NOMO-1 (cell line): ENCODE data around the gene ENGASE.
"Not testable (repeated sequence)": the region's sequence is repeated elsewhere in the genome, so short reads cannot be mapped to it uniquely, and the experiment has no call there.

Experiments
- DNase-seq, 2 experiments: peaks; one replicate each; lab custom pipeline; 2025; ENCODE audit not compliant: unreplicated experiment in 2 of 2; lab: John Stamatoyannopoulos, UW

Gene ENGASE, protein sequence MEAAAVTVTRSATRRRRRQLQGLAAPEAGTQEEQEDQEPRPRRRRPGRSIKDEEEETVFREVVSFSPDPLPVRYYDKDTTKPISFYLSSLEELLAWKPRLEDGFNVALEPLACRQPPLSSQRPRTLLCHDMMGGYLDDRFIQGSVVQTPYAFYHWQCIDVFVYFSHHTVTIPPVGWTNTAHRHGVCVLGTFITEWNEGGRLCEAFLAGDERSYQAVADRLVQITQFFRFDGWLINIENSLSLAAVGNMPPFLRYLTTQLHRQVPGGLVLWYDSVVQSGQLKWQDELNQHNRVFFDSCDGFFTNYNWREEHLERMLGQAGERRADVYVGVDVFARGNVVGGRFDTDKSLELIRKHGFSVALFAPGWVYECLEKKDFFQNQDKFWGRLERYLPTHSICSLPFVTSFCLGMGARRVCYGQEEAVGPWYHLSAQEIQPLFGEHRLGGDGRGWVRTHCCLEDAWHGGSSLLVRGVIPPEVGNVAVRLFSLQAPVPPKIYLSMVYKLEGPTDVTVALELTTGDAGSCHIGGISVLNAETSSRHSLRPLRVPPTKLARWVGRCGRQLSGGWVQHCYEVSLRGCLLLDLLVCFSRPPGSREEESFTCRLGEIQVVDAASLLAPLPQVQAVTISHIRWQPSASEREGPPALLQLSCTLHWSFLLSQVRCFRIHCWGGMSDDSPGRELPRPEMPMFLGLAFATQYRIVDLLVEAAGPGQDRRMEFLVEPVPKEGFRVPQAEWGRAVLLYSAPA

DNA sequence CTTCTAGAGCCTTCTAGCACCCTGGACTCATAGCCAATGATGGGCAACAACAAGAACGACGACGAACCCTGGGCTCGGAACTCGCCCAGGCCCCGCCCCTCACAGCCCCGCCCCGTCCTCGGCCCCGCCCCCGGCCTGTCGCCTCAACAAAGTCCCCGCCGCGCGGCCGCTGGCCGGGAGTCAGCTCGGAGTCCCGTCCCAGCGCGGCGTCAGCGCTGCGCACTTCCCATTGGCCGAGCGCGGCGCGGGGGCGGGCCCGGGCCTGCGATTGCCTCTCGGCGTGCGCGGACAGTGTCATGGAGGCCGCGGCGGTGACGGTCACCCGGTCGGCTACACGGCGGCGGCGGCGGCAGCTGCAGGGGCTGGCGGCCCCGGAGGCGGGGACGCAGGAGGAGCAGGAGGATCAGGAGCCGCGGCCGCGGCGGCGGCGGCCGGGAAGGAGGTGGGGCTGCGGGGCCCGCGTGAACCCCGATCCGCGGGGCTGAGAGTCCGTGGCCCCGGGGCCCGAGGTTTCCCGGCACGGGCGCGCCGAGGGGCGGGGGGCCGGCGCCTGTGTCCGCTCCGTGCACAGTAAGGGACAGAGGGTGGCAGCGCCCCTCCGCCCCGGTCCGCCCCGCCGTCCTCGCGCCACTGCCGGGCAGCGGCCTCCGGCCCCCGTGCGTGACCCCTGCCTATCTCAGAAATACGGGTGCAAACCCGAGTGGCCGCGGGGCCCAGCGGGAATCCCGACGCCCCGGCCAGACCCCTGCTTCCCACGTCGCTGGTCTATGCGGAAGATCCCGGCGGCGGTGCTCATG is at the start of gene ENGASE:
Gene ENGASE (plus strand): TSS at position 176 of the 797 bp plus-strand sequence. CDS start 121 bp downstream, at position 297.
- peak; percentile 95 to 97 for DNase-seq

DNA sequence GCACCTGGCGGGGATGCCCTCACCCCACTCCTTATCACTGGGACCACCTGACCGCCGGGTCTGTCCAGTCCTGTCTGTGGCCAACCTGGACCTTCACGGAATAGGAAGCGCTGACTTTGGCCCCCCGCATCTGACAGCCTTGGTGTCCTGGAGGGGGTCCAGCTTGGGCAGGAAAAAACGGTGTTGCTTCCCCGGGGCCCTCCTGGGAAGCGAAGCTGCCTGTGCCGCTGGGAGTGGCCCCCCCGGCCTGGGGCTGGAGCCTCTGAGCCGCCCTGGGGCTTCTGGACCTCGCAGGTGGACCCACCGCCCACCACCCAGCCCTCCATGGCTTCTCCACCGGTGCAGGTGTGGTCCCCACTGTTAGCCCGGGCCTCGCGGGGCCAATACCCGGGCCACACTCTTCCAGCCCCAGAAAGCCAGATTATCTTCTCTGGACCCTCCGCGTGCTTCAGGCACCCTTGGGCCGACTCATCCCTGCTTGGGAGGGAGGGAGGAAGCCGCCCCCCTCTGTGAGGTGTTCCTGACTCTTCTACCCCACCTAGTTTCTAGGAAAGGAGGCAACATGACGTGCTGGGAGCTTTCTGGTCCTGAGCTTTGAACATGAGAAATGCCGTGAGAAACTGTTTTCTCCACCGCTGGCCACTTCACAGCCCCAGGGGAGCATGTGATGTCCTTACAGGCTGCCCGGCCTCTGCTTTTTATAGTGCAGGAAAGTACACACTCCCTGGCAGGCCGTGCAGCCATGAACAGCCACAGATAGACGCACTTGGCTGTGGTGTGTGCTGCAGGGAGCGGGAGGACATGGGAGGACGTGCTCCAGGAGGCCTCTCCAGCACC is 49.5 kb upstream of the ENGASE start:
- no peak for DNase-seq

DNA sequence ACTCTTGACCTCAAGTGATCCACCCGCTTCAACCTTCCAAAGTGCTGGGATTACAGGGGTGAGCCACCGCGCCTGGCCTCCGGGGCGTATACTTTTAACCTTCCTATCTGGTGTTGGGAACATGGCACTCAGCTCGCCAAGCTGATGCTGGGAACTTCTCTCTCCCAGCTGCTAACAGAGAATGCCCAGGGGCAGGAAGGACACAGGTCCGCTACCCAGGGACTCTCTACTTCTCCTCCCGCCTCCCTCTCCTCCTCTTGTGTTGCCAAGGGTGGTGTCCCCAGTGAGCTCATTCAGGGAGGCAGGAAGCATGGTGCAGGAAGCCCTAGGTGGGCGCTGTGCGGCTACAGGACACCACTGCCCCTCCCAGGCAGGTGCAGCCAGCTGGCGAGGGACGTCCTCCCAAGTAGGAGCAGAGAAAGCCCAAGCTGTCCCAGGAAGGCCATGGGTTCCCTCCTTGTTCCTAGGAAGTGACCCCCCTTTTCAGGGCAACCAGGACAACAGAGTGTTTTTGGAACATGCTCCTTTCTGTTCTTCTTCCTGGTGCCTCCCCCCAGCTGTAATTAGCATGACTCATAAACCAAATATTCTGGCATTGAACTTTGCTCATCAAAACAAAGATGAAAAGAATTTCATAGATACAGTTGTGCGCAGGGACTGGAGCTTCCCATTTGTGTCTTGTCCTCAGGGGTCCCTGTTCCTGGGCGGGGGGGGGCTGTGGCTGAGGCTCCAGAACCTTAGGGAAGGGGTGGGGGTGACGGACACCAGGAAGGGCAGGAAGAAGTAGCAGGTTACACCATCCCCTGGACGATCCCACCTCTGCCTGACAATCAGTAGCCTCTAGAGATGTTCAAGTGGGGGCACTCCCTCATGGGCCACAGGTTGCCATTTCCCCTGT is 48.0 kb upstream of the ENGASE start:
- peak in 1 of 2 experiments; percentile 32 for DNase-seq

DNA sequence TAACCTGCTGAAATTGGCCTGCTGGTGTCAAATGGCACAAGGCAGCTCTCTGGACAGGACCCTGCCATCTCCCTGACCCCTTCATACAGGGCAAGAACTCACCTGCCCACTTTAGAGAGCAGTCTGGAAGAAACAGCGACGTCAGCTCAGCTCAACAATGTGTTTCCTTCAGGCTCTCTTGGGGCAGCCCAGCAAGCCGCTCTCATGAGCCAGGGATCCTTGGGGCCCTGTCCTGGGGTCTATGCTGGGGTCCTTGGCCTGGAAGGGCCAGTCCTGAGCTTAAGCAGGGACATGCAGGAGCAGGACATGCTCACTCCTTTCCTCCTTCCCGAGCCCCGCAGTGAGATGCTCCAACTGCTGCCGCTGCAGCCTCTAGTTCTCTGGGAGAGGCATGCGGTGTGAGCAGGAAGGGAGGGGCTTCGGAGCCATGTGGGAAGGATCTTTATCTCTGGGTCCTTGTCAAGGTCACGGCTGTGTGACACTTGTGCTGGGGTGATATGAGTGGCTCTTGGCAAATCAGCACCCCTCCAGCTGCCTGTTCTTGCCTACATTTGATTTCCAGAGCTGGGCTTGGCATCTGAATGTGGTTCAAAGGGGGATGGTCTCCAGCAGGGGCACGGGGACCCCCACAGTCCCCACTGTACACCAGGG is 47.2 kb upstream of the ENGASE start:
- DNase-seq, result no peak

DNA sequence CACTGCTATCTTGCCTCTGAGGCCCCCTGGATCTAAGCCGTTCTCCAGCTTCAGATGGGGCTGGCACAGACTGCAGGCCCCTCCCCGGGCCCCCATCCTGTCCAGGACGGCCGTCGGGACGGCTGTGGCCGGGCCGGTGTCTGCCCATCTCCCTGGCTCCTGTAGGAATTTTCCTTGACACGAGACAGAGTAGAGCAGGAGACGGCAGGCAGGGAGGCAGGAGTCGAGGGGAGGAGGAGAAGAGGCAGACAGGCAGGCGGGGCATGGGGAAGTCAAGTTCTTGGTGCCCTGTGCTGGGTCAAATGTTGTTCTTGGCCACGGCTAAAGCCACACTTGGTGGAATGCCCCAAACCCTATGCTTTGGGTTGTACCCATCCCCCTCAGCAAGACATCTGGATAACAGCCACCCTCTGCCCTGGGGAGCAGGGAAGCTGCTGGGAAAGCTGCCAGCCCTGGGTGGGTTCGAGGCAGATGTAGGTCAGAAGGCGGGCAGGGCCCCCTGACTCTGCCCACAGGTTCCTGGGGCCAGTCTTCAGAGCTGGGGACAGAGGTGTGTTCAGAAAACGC is 46.6 kb upstream of the ENGASE start:
- no peak for DNase-seq

DNA sequence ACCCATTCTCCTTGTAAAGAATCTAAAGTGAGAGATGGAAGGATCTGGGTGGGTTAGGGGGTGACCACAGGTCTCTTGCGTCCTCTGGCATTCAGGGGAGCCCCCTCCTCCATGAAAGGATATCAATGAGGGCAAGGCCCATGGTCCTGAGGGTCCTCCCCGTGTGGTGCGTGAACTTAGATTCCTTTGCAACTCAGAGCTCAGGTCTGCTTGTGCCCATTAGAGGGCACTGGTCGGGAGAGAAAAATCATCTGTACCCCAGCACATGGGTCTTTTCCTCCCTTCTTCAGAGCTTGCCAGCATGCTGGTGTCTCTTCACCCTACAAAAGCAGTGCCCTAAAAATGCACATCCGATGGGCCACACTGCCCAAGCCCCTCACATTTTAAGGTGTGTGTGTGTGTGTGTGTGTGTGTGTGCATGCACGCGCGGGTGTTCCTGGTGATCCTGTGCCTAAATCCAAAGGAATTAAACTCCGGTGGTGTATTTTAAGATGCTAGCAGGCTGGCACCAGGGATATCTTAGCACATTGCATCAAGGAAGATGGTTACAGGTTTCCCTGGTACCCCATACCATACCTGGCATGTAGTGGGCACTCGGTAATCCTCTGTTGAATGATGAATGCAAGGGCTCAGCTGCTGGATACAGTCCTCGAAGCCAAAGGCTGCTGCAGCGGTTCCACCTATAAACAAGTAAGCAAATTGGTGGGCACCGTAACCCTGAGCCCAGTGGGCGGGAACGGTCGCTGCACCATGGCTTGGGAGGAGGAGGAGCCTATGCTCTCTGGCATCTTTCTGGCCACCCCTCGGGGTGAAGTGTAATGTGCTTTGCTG is 45.9 kb upstream of the ENGASE start:
- DNase-seq, result no peak

DNA sequence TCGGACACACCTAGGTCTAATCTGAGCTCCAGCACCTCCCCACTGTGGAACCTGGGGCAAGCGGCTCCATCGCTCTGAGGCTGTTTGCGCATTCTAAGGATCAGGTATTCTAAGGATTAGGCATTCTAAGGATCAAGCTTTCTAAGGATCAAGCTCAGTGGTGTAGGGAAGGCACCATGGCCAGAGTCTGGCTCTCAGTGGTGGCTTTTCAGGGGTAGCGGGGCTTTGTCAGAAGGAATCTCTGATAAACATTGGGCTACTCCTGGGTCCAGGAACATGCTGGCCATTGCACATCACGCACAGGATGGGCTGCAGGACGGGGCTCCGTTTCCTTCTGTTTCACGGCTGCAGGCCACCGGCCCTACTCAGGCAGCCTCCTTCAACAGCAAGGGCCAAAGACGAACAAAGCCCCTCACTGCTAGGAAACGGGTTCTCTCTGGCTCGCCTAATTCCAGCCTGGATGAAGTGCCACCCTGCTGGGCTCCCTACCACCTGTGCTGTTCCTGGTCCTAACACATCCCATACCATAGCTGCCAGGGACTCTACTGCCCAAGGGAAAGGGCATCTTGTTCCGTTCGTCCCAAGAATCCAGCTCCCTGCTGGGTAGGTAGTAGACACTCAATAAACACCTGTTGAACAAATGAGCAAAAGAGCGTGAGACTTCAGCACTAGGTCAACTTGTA is 45.2 kb upstream of the ENGASE start:
- DNase-seq, result no peak

DNA sequence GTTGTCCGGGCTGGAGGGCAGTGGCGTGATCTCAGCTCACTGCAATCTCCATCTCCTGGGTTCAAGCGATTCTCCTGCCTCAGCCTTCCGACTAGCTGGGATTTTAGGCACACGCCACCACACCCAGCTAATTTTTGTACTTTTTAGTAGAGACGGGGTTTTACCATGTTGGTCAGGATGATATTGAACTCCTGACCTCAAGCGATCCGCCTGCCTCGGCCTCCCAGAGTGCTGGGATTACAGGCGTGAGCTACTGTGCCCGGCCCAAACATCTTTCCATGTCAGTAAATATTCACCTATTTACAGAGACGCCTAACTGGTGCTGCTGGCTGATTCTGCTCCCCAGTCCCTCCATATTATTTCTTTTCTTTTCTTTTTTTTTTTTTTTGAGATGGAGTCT is 44.0 kb upstream of the ENGASE start:
- DNase-seq, result not testable (repeated sequence)

DNA sequence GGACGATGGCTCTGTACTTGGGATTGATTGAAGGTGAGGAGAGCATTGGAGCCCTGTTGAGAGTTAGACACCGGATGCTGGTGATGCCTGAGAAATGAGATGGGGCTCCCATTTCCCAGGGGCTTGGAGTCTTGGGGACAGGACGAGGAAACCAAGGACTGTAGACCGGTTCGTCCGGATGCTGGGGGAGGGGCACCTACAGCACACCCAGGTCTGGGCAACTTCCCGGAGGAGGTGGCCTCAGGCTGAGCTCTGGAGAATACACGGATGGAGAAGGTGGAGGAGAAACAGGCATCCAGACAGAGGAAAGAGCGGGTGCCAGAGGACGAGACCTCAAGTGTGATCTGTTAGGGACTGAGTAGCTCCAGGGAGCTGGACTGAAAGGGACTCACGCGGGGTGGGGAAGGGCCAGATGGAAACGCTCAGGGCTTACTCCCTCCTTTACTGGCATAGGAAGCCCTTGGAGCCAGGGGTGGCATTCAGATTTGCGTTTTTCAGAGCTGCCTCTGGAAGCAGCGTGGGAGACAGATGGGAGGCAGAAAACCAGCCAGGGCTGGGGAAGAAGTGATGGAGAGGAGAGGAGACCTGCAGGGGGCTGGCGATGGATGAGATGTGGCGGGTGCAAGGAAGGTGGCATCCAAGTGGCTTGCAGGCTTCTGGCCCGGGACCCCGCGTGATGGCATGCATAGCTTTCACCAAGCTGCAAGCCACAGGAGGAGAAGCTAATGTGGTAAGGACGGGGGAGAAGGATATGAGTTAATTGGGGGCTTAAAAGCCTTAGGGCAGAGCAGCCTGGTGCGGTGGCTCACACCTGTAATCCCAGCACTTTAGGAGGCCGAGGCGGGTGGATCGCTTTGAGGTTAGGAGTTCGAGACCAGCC is 42.4 kb upstream of the ENGASE start:
- DNase-seq, result no peak

DNA sequence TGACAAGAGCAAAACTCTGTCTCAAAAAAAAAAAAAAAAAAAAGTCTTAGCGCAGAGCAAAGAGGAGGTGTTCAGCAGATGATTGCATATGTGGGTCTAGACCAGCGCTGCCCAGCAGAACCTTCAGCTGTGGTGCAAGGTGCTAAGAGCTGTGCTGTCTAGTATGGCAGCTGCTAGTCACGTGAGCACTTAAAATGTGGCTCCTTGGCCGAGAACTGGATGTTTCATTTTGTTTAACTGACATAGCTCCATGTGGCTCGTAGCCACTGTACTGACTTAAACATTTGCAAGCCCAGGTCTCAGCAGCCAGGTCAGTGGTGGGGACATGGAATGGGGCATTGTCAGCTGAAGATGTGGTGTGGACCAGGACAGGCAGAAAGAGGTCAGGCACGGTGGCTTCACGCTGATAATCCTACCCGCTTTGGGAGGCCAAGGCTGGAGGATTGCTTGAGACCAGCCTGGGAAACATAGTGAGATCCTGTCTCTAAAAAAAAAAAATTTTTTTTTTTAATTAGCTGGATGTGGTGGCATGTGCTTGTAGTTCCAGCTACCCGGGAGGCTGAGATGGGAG is 41.5 kb upstream of the ENGASE start:
- DNase-seq, result no peak

DNA sequence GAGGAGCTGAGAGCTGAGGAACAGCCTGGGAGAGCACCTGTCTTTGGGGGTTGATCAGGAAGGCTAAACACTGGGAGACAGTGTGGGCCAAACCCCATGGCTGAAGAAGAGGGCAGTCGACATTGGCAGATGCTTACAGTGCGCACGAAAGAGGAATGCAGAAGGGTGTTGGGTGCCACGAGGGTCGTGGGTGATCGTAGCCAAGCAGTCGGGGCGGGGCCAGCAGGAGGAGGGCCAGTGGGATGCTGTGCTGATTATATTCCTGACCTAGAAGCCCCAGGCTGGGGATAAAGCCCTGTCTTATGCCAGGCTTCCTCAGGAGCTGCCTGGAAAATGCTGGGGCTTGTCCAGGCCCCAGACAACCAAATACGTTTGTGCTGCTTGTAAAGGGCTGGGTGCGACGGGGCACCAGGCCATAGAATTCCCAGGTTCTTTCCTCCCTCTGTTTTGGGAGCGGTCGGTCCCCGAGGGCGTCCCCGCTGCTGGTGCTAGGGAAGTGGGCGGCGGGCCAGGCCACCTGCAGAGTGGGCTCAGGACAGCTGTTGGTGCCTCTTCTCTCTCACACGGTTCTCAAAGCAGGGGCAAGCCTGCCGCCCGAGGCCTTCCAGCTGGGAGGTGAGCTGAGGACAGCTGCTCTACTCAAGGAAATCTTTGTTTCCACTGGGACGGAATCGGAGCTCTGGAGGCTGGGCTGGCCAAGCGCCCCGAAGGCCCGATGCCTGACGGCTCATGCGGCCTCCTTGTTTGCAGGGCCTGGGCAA is 40.7 kb upstream of the ENGASE start:
- DNase-seq, result no peak

DNA sequence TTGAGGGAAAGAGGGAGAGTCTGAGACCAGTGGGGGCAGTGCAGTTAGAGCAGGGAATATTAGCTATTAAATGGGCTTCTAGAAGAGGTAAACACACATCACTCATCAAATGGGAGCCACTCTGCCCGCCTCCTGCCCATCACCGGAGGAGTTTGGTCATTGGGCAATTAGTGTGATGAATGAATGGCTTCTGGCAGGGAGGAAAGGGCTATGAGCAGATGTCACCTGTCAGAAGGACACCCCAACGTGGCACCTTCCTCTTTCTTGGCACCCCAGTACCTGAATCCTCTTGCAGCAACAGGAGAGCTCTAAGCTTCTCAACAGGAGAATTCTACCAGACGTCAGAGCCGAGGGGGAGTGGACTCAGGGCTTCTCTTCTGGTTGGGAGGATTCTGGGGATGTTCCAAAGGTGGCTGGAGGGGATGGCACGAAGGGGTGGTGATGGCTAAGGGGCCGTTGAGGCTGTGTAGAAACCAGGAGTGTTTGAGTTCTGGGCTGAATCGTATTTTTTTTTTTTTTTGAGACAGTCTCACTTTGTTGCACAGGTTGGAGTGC is 39.6 kb upstream of the ENGASE start:
- no peak for DNase-seq

DNA sequence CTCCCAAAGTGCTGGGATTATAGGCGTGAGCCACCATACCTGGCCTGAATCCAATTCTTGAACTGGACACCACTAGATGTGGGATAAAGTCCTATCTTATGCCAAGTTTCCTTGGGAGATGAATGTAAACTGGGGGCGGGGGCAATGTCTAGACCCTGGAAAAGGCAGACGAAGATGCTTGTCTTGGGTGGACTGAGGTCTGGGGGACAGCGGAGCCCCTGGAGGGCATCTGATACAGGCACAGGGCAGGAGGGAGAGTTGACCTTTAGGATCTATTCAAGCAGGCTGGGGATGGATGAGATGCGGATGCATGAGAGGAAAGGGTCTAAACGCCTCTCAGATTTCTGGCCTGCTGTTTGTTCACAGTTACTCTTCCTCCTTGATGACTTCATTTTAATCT is 38.9 kb upstream of the ENGASE start:
- no peak for DNase-seq

DNA sequence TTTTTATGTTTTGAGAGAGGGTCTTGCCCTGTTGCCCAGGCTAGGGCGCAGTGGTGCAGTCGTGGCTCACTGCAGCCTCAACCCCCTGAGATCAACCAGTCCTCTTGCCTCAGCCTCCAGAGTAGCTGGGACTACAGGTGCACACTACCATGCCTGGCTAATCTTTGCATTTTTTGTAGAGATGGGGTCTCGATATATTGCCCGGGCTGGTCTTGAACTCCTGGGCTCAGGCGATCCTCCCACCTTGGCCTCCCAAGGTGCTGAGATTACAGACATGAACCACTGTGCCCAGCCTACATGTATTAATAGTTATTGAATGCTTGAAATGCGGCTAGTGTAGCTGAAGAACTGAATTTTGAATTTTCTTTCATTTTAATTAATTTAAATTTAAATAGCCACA is 38.4 kb upstream of the ENGASE start:
- no peak for DNase-seq

DNA sequence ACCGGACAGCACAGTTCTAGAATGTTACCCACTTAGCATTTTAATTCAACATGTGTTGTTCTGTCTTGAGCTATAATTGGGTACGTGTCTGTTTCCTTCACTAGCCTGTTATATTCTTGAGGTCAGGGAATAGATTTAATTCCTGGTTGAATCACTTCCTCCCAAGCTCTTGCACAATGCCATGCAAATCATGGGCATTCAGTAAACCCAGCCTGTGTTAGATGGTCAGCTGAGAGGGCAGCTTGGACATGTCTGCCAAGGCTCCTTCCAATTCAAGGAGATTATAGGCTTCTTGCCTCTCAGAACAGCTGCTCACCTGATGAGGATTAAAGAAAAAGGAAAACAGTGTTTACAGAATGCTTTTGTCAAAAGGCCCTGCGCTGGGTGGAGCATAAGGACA is 38.0 kb upstream of the ENGASE start:
- peak in 1 of 2 experiments; percentile 69 for DNase-seq
